ENCODE results near the gene TSFM.

DNA sequence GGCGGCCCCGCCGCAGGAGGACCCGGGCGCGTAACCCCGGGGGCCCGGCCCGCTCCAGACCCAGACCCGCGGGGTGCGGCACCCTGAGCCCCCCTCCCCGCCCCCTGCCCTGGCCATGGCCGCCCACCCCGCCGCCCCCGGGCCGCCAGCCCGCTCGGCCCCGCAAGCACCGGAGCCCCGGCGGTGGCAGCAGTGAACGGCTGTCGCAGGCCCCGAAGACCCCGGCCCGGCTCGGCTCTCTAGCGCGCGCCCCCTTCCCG is 27.5 kb upstream of the TSFM start:
- TF ChIP-seq, protein P1, sequence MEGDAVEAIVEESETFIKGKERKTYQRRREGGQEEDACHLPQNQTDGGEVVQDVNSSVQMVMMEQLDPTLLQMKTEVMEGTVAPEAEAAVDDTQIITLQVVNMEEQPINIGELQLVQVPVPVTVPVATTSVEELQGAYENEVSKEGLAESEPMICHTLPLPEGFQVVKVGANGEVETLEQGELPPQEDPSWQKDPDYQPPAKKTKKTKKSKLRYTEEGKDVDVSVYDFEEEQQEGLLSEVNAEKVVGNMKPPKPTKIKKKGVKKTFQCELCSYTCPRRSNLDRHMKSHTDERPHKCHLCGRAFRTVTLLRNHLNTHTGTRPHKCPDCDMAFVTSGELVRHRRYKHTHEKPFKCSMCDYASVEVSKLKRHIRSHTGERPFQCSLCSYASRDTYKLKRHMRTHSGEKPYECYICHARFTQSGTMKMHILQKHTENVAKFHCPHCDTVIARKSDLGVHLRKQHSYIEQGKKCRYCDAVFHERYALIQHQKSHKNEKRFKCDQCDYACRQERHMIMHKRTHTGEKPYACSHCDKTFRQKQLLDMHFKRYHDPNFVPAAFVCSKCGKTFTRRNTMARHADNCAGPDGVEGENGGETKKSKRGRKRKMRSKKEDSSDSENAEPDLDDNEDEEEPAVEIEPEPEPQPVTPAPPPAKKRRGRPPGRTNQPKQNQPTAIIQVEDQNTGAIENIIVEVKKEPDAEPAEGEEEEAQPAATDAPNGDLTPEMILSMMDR (IDR thresholded peaks at IDR 0.05; ENCODE audit: low read depth, low read length) = no peak
- no peak for TF ChIP-seq EZH2phosphoT487 (IDR thresholded peaks at IDR 0.05; ENCODE audit: low read depth)

Measured in OCI-LY3 (cell line).